ENCODE measurements around the gene ARHGAP24. TPM values are rescaled to one million over a fixed set of nuclear protein-coding genes. Genes with fewer than 3 reads are reported as not detected.
"Not testable (repeated sequence)": the region's sequence is repeated elsewhere in the genome, so short reads cannot be mapped to it uniquely, and the experiment has no call there.

ARHGAP24 gene
- total RNA-seq, 1 donor from 2014 or later = 10.9 TPM

DNA sequence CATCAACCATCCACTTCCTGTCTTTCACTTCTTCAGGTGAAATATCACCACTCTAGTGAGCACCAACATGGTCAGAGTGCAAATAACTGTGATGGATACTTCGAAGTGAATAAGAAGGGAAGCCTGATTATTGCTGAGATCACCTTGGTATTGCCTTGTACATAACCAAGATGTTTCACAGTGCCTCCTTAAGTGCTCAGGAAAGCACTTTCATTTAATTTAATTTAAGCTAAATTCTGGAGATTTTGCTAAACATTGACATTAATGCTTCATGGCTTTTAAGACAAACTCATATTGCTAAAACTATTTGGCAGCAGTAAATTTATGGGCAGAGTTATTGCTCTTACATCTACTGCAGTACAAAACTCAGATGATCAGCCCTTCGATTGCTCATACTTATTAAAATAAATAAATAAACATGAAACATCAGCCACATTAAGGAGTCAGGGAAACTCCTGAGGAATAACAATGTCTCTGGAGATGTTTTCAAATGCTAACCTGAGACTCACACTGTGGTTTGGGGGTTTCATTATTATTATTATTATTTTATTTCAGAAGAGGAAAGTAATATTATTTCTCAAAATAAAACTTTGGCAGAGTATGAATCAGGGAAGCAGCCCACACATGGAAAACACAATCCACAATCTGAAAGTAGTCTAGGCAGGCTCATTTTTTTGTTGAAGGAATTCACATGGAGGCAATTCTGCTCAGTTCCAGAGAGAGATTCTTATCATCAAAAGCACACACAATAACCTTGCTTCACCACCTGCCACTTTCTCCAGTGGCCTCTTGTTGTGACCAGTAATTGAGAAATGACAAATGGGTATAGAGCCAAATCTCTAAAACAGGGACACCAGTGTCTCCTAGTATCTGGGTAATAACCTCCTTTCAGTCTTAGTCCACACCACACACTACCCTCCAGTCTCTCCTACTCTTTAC lies 540.7 kb downstream of the ARHGAP24 start:
- H3K27ac Mint-ChIP-seq = no peak overlapping the region
- H3K4me3 Mint-ChIP-seq = no peak overlapping the region
- no peaks in the 10 kb centered on the region for H3K36me3 Mint-ChIP-seq
- H3K27me3 Mint-ChIP-seq = no peaks in the 10 kb centered on the region
- peaks cover 15% of the 10 kb centered on the region for H3K4me1 Mint-ChIP-seq (ENCODE audit: unreplicated experiment)
- no peaks in the 10 kb centered on the region for H3K9me3 Mint-ChIP-seq
- TF ChIP-seq, protein P1, sequence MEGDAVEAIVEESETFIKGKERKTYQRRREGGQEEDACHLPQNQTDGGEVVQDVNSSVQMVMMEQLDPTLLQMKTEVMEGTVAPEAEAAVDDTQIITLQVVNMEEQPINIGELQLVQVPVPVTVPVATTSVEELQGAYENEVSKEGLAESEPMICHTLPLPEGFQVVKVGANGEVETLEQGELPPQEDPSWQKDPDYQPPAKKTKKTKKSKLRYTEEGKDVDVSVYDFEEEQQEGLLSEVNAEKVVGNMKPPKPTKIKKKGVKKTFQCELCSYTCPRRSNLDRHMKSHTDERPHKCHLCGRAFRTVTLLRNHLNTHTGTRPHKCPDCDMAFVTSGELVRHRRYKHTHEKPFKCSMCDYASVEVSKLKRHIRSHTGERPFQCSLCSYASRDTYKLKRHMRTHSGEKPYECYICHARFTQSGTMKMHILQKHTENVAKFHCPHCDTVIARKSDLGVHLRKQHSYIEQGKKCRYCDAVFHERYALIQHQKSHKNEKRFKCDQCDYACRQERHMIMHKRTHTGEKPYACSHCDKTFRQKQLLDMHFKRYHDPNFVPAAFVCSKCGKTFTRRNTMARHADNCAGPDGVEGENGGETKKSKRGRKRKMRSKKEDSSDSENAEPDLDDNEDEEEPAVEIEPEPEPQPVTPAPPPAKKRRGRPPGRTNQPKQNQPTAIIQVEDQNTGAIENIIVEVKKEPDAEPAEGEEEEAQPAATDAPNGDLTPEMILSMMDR (conservative IDR thresholded peaks at IDR 0.05) = no peak
- DNase-seq (ENCODE audit: extremely low spot score, unreplicated experiment) = no peak

DNA sequence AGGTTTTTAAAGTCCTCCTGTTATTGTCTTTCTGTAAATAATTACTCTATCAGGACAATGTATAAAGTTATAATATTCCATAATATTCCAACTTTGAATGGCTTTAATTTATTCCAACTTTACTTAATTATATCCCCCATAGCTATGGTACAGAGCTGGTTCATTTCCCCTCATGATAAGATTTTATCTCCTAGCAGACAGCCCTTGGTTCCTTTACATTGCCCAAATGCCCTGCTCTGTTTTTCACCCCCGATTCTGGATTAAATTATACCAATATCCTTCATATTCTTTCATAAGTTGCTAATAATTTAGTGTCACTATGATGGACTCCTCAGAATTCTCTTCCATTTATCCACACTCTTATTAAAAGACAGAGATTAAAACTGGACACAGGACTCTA lies 544.4 kb downstream of the ARHGAP24 start:
- H3K4me1 Mint-ChIP-seq (ENCODE audit: unreplicated experiment) = peaks cover 13% of the 10 kb centered on the region
- TF ChIP-seq, protein P1 (conservative IDR thresholded peaks at IDR 0.05) = no peak
- no peaks in the 10 kb centered on the region for H3K27me3 Mint-ChIP-seq
- no peaks in the 10 kb centered on the region for H3K36me3 Mint-ChIP-seq
- H3K27ac Mint-ChIP-seq = no peak overlapping the region
- no peak for DNase-seq (ENCODE audit: extremely low spot score, unreplicated experiment)
- no peaks in the 10 kb centered on the region for H3K9me3 Mint-ChIP-seq
- no peak overlapping the region for H3K4me3 Mint-ChIP-seq

DNA sequence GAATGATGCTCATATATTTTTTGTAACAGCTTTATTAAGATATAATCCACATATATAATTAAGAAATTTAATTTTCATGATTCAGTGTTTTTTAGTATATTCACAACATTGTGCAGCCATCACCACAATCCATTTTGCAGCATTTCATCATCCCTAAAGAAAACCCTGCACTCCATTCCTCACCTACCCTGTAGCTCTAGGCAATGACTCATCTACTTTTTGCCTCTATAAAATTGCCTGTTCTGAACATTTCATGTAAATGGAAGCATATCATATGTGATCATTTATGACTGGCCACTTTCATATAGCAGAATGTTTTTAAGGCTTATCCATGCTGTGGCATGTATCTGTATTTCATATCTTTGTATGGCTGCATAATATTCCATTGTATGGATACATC lies 545.0 kb downstream of the ARHGAP24 start:
- no peaks in the 10 kb centered on the region for H3K27me3 Mint-ChIP-seq
- H3K27ac Mint-ChIP-seq = no peak overlapping the region
- H3K4me3 Mint-ChIP-seq = no peak overlapping the region
- H3K9me3 Mint-ChIP-seq = no peaks in the 10 kb centered on the region
- no peaks in the 10 kb centered on the region for H3K36me3 Mint-ChIP-seq
- TF ChIP-seq, protein P1 (conservative IDR thresholded peaks at IDR 0.05) = no peak
- DNase-seq (ENCODE audit: extremely low spot score, unreplicated experiment) = no peak
- H3K4me1 Mint-ChIP-seq (ENCODE audit: unreplicated experiment) = peaks cover 8% of the 10 kb centered on the region

DNA sequence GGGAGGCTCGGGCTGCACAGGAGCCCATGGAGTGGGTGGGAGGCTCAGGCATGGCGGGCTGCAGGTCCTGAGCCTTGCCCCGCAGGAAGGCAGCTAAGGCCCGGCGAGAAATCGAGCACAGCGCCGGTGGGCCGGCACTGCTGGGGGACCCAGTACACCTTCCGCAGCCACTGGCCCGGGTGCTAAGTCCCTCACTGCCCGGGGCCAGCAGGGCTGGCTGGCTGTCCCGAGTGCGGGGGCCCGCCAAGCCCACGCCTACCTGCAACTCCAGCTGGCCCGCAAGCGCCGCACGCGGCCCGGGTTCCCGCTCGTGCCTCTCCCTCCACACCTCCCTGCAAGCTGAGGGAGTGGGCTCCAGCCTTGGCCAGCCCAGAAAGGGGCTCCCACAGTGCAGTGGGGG lies 546.7 kb downstream of the ARHGAP24 start:
- not testable (repeated sequence) for H3K27me3 Mint-ChIP-seq

DNA sequence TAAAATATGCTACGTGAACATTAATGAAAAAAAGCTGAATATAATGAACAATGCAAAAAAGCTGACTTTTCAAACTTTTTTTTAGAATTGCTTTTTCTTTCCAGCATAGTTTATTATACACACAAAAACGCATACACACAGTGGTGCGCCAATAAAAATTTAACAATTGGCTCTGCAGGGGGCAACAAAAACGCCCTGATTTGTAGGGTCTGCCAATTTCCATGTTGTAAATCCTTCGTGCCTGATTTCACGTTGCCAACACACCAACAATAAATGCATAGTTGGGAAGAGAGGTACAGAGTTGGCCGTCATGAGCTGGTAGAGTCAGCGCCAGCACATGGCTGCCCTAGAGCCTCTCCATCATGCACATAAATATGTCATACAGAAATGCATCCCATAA lies 551.8 kb downstream of the ARHGAP24 start:
- Mint-ChIP-seq H3K4me1 (ENCODE audit: unreplicated experiment) (no peaks in the 10 kb centered on the region), H3K27me3 (no peaks in the 10 kb centered on the region), H3K36me3 (no peaks in the 10 kb centered on the region), H3K4me3 (no peak overlapping the region), H3K9me3 (no peaks in the 10 kb centered on the region), H3K27ac (no peak overlapping the region)
- TF ChIP-seq, protein P1 (conservative IDR thresholded peaks at IDR 0.05) = no peak
- no peak for DNase-seq (ENCODE audit: extremely low spot score, unreplicated experiment)

More for the DNA sequence above, 546.7 kb downstream of the ARHGAP24 start:
- not testable (repeated sequence) for H3K9me3 Mint-ChIP-seq; H3K27ac Mint-ChIP-seq; H3K4me3 Mint-ChIP-seq; DNase-seq (ENCODE audit: extremely low spot score, unreplicated experiment); H3K4me1 Mint-ChIP-seq (ENCODE audit: unreplicated experiment); H3K36me3 Mint-ChIP-seq

DNA sequence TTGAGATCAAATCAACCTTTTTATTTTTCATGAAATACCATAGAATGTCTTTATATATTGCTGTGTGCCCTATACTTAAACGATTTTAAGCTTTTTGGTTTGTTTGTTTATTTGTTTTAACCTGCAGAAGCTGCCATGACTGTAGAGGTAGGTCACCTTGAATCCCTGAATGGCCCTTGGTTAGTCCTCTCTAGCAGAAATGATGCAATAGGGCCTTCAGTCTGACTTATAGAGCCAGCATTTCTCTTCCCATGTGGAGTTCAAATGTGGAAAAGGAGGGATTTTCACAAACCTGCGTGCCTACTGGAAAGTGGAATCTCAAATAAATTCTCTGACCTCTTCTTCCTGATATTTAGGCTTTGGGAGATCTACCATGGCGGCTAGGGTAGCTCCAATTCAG lies 557.0 kb downstream of the ARHGAP24 start:
- Mint-ChIP-seq H3K4me3 (no peak overlapping the region), H3K4me1 (ENCODE audit: unreplicated experiment) (peaks cover 14% of the 10 kb centered on the region), H3K36me3 (no peaks in the 10 kb centered on the region), H3K9me3 (no peaks in the 10 kb centered on the region), H3K27ac (no peak overlapping the region), H3K27me3 (no peaks in the 10 kb centered on the region)
- TF ChIP-seq, protein P1 (conservative IDR thresholded peaks at IDR 0.05) = no peak
- DNase-seq (ENCODE audit: extremely low spot score, unreplicated experiment) = no peak

Data from type B pancreatic cell (in vitro differentiated cells).